ENCODE data around the gene CLIP2.

DNA sequence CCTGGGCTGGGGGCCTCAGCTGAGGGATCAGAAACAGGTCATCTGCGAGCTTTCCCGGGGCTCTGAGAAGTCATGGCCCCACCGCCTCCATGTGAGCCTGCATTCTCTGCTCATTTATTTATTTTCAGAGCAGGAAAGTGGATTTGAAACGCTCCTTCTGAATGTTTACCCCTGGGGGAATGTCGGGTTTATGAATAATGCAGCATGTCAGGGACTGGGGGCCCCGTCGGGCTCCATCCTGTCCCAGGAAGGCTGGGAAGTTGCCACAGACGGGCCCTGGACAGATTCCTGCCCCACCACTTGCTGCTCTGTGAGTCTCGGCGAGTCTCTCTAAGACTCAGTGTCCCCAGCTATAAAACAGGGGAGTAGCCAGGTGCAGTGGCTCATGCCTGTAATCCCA lies 152.6 kb downstream of the CLIP2 start:
- TF ChIP-seq POLR2A (IDR thresholded peaks at IDR 0.05; ENCODE audit: low read depth, low read length) (no peak), TAF1 (IDR thresholded peaks at IDR 0.05; ENCODE audit: low read depth, low read length) (no peak), PAX5 (IDR thresholded peaks at IDR 0.05; ENCODE audit: insufficient read depth, low read length, severe bottlenecking) (no peak), POLR2AphosphoS5 (IDR thresholded peaks at IDR 0.05; ENCODE audit: low read depth, low read length) (no peak)

Data from GM12891 (cell line).